Liver (tissue), 9 donors: ENCODE results near the gene ADAMTS6. TPM values are rescaled to one million over a fixed set of nuclear protein-coding genes. Genes with fewer than 3 reads are reported as not detected.

Experiments
- DNase-seq: peaks from one replicate; pipeline ENCODE4 v3.0.0-alpha.2; 2017; ENCODE audit warnings: low spot score
- H3K27ac ChIP-seq, 2 donors: one replicate each; pipeline ENCODE4 v1.7.0; 2013; ENCODE audit warnings: inconsistent platforms in 2 of 2, low read length in 2 of 2, control low read depth in 1 of 2, low read depth in 1 of 2, mild to moderate bottlenecking in 1 of 2
- H3K27me3 ChIP-seq, 4 donors: one replicate each; pipeline versions ENCODE4 v1.6.1 to v1.7.0; 2013; ENCODE audit warnings: low read length in 3 of 4, inconsistent platforms in 1 of 4, mild to moderate bottlenecking in 1 of 4, moderate library complexity in 1 of 4; ENCODE audit not compliant: control insufficient read depth in 4 of 4, insufficient read depth in 4 of 4
- H3K36me3 ChIP-seq, 4 donors: one replicate each; pipeline versions ENCODE4 v1.6.1 to v1.7.0; 2013; ENCODE audit warnings: low read length in 3 of 4, mild to moderate bottlenecking in 3 of 4, low read depth in 1 of 4, moderate library complexity in 1 of 4; ENCODE audit not compliant: control insufficient read depth in 4 of 4, insufficient read depth in 3 of 4
- H3K4me1 ChIP-seq, 4 donors: one replicate each; pipeline versions ENCODE4 v1.6.1 to v1.7.0; 2013; ENCODE audit warnings: low read length in 3 of 4, mild to moderate bottlenecking in 3 of 4, moderate library complexity in 1 of 4; ENCODE audit not compliant: control insufficient read depth in 4 of 4, insufficient read depth in 4 of 4
- H3K4me3 ChIP-seq, 3 donors: one replicate each; pipeline versions ENCODE4 v1.6.1 to v1.7.0; 2013; ENCODE audit warnings: low read length in 3 of 3, control low read depth in 1 of 3, low read depth in 1 of 3, mild to moderate bottlenecking in 1 of 3
- H3K9ac ChIP-seq, 2 donors: one replicate each; pipeline ENCODE4 v1.7.0; 2013; ENCODE audit warnings: low read length in 2 of 2, mild to moderate bottlenecking in 2 of 2, moderate library complexity in 2 of 2, control low read depth in 1 of 2, low read depth in 1 of 2
- H3K9me3 ChIP-seq, 4 donors: one replicate each; pipeline versions ENCODE4 v1.6.1 to v1.7.0; 2013; ENCODE audit warnings: low read length in 3 of 4; ENCODE audit not compliant: control insufficient read depth in 4 of 4
- ATF3 ChIP-seq: IDR thresholded peaks from 2 replicates; pipeline ENCODE4 v1.6.1; 2016; ENCODE audit warnings: antibody characterized with exemption
- EGR1 ChIP-seq, 2 donors: IDR thresholded peaks; 2 replicates each; pipeline ENCODE4 v1.6.1; 2016 to 2018; ENCODE audit warnings: antibody characterized with exemption in 2 of 2, low read depth in 2 of 2
- FOXA1 ChIP-seq: IDR thresholded peaks from 2 replicates; pipeline ENCODE4 v1.6.1; 2016; ENCODE audit warnings: antibody characterized with exemption
- FOXA2 ChIP-seq: IDR thresholded peaks from 2 replicates; pipeline ENCODE4 v1.6.1; 2016; ENCODE audit warnings: antibody characterized with exemption
- GABPA ChIP-seq, 2 donors: IDR thresholded peaks in 1 of 2; conservative IDR thresholded peaks in 1 of 2; 2 replicates each; pipeline ENCODE4 v1.6.1; 2016; ENCODE audit warnings: antibody characterized with exemption in 2 of 2, mild to moderate bottlenecking in 1 of 2, moderate library complexity in 1 of 2
- HNF4A ChIP-seq, 2 donors: conservative IDR thresholded peaks; 2 replicates each; pipeline ENCODE4 v1.6.1; 2016; ENCODE audit warnings: antibody characterized with exemption in 2 of 2, mild to moderate bottlenecking in 2 of 2
- HNF4G ChIP-seq: IDR thresholded peaks from 2 replicates; pipeline ENCODE4 v1.6.1; 2016; ENCODE audit warnings: antibody characterized with exemption
- JUND ChIP-seq, 2 donors: IDR thresholded peaks; 2 replicates each; pipeline ENCODE4 v1.6.1; 2016; ENCODE audit warnings: antibody characterized with exemption in 2 of 2
- NR2F2 ChIP-seq: IDR thresholded peaks from 2 replicates; pipeline ENCODE4 v1.6.1; 2016; ENCODE audit warnings: antibody characterized with exemption
- RAD21 ChIP-seq, 2 donors: IDR thresholded peaks; 2 replicates each; pipeline ENCODE4 v1.6.1; 2016; ENCODE audit warnings: antibody characterized with exemption in 2 of 2, mild to moderate bottlenecking in 2 of 2
- RXRA ChIP-seq, 2 donors: IDR thresholded peaks; 2 replicates each; pipeline ENCODE4 v1.6.1; 2017 to 2018; ENCODE audit warnings: antibody characterized with exemption in 2 of 2, mild to moderate bottlenecking in 1 of 2
- SP1 ChIP-seq: IDR thresholded peaks from 2 replicates; pipeline ENCODE4 v1.6.1; 2018; ENCODE audit warnings: antibody characterized with exemption, mild to moderate bottlenecking
- TAF1 ChIP-seq: conservative IDR thresholded peaks from 2 replicates; pipeline ENCODE4 v1.6.1; 2016; ENCODE audit warnings: antibody characterized with exemption, mild to moderate bottlenecking
- YY1 ChIP-seq: IDR thresholded peaks from 2 replicates; pipeline ENCODE4 v1.6.1; 2016; ENCODE audit warnings: antibody characterized with exemption, mild to moderate bottlenecking
- ZBTB33 ChIP-seq: IDR thresholded peaks from 2 replicates; pipeline ENCODE4 v1.6.1; 2016; ENCODE audit warnings: antibody characterized with exemption
- WGBS: extraction: QIAGEN DNeasy Blood & Tissue Kit; methylation state at CpG from one replicate; pipeline ENCODE4 v1.1.7; 2013; 5-methylcytosine and 5-hydroxymethylcytosine counted together
- polyA plus RNA-seq, 2 donors: library from polyadenylated mRNA; stranded (reverse) in 1 of 2; unstranded in 1 of 2; fragments of 200-250 nt in 1 of 2; fragments of >200 nt in 1 of 2; fragmentation: Nextera tagmentation in 1 of 2; extraction: Ambion mirVana in 1 of 2; gene quantifications; one replicate each; pipeline versions ENCODE4 v1.2.1 to v1.2.3, GENCODE V29; 2013 to 2015
- total RNA-seq, 2 donors: library from RNA; depleted of rRNA; stranded (reverse); fragments of >200 nt; gene quantifications; one replicate each; pipeline ENCODE4 v1.2.3, GENCODE V29; 2014
- TF ChIP-seq, protein P1 (sequence below): fragments of 150-350 bp; IDR thresholded peaks from 2 replicates; pipeline ENCODE4 v1.5.1; 2017; ENCODE audit warnings: improper control_type of control experiment, low read depth, low read length; ENCODE audit not compliant: missing input control
- TF ChIP-seq, protein P2 (sequence below): IDR thresholded peaks from 2 replicates; pipeline ENCODE4 v1.6.1; 2016; ENCODE audit warnings: antibody characterized with exemption, mild to moderate bottlenecking
- TF ChIP-seq, protein P3 (sequence below): IDR thresholded peaks from 2 replicates; pipeline ENCODE4 v1.6.1; 2016; ENCODE audit warnings: antibody characterized with exemption
- donor health status: healthy.
- donor health status: healthy.
- donor health status: healthy.
- donor health status: healthy.
- donor health status: healthy.

The ADAMTS6 gene
- total and polyA plus RNA-seq, 4 donors = 0.06 to 2.0 (median 0.59) TPM

DNA sequence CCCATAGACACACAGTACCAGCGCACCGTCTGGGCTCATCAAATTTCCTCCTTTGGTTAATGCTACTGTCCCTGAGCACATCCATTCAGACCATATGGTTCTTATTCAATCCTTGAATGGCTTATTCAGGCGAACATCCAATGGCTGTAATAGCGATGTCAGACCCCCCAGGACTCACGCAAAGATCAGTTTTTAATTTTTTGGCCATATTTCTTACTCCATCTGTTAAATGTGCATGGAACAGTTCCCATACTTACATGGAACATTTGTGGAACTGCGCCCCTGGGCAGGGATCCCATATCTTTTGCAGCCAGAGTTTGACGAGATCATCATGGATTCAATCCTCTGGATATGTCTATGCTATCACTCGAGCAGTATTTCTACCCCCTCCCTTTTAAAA lies 213.2 kb downstream of the ADAMTS6 start:
- Histone ChIP-seq H3K36me3 (no peaks in the 10 kb centered on the region), H3K9me3 (no peaks in the 10 kb centered on the region), H3K4me1 (no peaks in the 10 kb centered on the region), H3K4me3 (no peak overlapping the region), H3K9ac (no peak overlapping the region), H3K27me3 (no peaks in the 10 kb centered on the region), H3K27ac (no peak overlapping the region)
- WGBS = 89% methylated on average over 8 of the region's 8 CpGs
- DNase-seq = no peak
- TF ChIP-seq EGR1 (IDR thresholded peaks at IDR 0.05; ENCODE audit: low read depth in 2 of 2) = no peak
- no peak for TF ChIP-seq SP1
- no peak for TF ChIP-seq JUND (IDR thresholded peaks at IDR 0.05)
- TF ChIP-seq, protein P1, sequence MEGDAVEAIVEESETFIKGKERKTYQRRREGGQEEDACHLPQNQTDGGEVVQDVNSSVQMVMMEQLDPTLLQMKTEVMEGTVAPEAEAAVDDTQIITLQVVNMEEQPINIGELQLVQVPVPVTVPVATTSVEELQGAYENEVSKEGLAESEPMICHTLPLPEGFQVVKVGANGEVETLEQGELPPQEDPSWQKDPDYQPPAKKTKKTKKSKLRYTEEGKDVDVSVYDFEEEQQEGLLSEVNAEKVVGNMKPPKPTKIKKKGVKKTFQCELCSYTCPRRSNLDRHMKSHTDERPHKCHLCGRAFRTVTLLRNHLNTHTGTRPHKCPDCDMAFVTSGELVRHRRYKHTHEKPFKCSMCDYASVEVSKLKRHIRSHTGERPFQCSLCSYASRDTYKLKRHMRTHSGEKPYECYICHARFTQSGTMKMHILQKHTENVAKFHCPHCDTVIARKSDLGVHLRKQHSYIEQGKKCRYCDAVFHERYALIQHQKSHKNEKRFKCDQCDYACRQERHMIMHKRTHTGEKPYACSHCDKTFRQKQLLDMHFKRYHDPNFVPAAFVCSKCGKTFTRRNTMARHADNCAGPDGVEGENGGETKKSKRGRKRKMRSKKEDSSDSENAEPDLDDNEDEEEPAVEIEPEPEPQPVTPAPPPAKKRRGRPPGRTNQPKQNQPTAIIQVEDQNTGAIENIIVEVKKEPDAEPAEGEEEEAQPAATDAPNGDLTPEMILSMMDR = no peak
- no peak for TF ChIP-seq ATF3
- TF ChIP-seq YY1 = no peak
- TF ChIP-seq FOXA1 = no peak
- TF ChIP-seq, protein P2, sequence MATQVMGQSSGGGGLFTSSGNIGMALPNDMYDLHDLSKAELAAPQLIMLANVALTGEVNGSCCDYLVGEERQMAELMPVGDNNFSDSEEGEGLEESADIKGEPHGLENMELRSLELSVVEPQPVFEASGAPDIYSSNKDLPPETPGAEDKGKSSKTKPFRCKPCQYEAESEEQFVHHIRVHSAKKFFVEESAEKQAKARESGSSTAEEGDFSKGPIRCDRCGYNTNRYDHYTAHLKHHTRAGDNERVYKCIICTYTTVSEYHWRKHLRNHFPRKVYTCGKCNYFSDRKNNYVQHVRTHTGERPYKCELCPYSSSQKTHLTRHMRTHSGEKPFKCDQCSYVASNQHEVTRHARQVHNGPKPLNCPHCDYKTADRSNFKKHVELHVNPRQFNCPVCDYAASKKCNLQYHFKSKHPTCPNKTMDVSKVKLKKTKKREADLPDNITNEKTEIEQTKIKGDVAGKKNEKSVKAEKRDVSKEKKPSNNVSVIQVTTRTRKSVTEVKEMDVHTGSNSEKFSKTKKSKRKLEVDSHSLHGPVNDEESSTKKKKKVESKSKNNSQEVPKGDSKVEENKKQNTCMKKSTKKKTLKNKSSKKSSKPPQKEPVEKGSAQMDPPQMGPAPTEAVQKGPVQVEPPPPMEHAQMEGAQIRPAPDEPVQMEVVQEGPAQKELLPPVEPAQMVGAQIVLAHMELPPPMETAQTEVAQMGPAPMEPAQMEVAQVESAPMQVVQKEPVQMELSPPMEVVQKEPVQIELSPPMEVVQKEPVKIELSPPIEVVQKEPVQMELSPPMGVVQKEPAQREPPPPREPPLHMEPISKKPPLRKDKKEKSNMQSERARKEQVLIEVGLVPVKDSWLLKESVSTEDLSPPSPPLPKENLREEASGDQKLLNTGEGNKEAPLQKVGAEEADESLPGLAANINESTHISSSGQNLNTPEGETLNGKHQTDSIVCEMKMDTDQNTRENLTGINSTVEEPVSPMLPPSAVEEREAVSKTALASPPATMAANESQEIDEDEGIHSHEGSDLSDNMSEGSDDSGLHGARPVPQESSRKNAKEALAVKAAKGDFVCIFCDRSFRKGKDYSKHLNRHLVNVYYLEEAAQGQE = no peak
- TF ChIP-seq, protein P3, sequence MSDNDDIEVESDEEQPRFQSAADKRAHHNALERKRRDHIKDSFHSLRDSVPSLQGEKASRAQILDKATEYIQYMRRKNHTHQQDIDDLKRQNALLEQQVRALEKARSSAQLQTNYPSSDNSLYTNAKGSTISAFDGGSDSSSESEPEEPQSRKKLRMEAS = no peak
- TF ChIP-seq TAF1 = no peak
- no peak for TF ChIP-seq FOXA2
- no peak for TF ChIP-seq HNF4A (conservative IDR thresholded peaks at IDR 0.05)
- no peak for TF ChIP-seq GABPA (IDR thresholded peaks at IDR 0.05 in 1 of 2, conservative IDR thresholded peaks at IDR 0.05 in 1 of 2)
- TF ChIP-seq RAD21 (IDR thresholded peaks at IDR 0.05) = no peak
- no peak for TF ChIP-seq ZBTB33
- TF ChIP-seq NR2F2 = no peak
- TF ChIP-seq HNF4G = no peak
- no peak for TF ChIP-seq RXRA (IDR thresholded peaks at IDR 0.05)
